ENCODE data around the gene GPC5.

DNA sequence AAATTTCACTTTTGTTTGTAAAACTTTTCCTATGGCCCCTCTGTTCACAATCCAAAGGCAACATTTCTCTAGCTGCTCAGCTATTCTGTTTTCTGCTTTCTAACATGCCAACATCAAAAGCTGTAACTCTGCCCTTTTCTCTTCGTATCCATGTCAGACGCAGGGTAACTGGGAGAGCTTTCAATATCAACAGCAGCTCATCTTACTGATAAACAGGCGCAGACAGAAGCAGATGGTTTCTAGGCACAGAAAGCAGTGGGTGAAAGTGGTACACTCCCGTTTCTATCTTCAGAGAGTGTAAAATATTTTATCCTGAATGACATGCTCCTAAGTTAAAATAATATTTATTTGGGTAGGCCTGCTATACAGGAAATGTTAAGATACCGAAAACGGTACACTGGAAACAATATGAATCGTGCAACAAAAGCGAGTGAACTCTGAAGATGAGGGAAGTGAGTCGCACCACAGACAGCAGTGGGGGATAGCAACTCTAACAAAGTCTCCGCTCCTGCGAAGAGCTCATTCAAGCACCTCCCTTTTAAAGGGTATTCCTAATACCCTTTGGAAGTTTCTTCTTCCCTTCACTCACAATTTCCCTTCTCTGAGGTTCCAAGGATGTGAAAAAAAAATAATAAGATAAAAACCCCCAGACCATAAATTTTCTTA, 798.3 kb downstream of the GPC5 start:
- TF ChIP-seq, protein P1, sequence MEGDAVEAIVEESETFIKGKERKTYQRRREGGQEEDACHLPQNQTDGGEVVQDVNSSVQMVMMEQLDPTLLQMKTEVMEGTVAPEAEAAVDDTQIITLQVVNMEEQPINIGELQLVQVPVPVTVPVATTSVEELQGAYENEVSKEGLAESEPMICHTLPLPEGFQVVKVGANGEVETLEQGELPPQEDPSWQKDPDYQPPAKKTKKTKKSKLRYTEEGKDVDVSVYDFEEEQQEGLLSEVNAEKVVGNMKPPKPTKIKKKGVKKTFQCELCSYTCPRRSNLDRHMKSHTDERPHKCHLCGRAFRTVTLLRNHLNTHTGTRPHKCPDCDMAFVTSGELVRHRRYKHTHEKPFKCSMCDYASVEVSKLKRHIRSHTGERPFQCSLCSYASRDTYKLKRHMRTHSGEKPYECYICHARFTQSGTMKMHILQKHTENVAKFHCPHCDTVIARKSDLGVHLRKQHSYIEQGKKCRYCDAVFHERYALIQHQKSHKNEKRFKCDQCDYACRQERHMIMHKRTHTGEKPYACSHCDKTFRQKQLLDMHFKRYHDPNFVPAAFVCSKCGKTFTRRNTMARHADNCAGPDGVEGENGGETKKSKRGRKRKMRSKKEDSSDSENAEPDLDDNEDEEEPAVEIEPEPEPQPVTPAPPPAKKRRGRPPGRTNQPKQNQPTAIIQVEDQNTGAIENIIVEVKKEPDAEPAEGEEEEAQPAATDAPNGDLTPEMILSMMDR (IDR thresholded peaks at IDR 0.05; ENCODE audit: low read length) = no peak
- TF ChIP-seq EZH2 (IDR thresholded peaks at IDR 0.05; ENCODE audit: borderline replicate concordance, low read length) = no peak

Data from OCI-LY1 (cell line).